ENCODE measurements around the gene DGKB.

DNA sequence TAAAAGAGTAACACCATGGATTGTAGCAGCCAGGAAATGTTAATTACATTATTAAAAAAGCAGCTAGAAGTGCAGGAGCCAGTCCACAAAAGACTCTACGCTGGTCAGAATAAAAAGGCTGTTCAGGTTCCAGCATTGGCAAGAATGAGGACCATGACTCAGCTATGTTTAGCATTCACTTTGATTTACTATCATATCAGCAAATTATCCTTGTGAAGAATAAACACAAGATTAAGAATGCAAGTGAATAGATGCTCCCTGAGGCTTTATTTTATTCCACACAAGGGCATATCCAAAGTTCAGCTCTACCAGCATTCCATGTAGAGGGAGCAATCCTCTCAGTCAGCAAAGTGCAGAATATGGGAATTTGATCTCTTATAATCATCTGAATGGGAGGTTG, 13.6 kb downstream of the DGKB start:
- TF ChIP-seq, protein P1, sequence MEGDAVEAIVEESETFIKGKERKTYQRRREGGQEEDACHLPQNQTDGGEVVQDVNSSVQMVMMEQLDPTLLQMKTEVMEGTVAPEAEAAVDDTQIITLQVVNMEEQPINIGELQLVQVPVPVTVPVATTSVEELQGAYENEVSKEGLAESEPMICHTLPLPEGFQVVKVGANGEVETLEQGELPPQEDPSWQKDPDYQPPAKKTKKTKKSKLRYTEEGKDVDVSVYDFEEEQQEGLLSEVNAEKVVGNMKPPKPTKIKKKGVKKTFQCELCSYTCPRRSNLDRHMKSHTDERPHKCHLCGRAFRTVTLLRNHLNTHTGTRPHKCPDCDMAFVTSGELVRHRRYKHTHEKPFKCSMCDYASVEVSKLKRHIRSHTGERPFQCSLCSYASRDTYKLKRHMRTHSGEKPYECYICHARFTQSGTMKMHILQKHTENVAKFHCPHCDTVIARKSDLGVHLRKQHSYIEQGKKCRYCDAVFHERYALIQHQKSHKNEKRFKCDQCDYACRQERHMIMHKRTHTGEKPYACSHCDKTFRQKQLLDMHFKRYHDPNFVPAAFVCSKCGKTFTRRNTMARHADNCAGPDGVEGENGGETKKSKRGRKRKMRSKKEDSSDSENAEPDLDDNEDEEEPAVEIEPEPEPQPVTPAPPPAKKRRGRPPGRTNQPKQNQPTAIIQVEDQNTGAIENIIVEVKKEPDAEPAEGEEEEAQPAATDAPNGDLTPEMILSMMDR (IDR thresholded peaks at IDR 0.05) = no peak
- TF ChIP-seq POLR2A (IDR thresholded peaks at IDR 0.05) = no peak
- TF ChIP-seq EP300 (IDR thresholded peaks at IDR 0.05) = no peak

Measured in gastroesophageal sphincter (tissue), 3 donors.